Keratinocyte (primary cell): ENCODE results near the gene SH3D19.

Source experiments
- EZH2 ChIP-seq: IDR thresholded peaks from one replicate; pipeline ENCODE4 v1.6.1; 2012; ENCODE audit warnings: inconsistent platforms, mild to moderate bottlenecking, low read length, moderate library complexity
- TF ChIP-seq, protein P1 (sequence below), 3 experiments: IDR thresholded peaks in 1 of 3; conservative IDR thresholded peaks in 1 of 3; optimal IDR thresholded peaks in 1 of 3; 2 replicates in 2 of 3; 3 replicates in 1 of 3; pipeline versions ENCODE3 to v1.5.1; 2011; ENCODE audit warnings: low read length in 3 of 3, mild to moderate bottlenecking in 3 of 3, moderate library complexity in 2 of 3, control low read depth in 1 of 3, inconsistent platforms in 1 of 3; ENCODE audit not compliant: insufficient read depth in 2 of 3; ENCODE audit errors: extremely low read depth in 1 of 3

- TF ChIP-seq, protein P1, sequence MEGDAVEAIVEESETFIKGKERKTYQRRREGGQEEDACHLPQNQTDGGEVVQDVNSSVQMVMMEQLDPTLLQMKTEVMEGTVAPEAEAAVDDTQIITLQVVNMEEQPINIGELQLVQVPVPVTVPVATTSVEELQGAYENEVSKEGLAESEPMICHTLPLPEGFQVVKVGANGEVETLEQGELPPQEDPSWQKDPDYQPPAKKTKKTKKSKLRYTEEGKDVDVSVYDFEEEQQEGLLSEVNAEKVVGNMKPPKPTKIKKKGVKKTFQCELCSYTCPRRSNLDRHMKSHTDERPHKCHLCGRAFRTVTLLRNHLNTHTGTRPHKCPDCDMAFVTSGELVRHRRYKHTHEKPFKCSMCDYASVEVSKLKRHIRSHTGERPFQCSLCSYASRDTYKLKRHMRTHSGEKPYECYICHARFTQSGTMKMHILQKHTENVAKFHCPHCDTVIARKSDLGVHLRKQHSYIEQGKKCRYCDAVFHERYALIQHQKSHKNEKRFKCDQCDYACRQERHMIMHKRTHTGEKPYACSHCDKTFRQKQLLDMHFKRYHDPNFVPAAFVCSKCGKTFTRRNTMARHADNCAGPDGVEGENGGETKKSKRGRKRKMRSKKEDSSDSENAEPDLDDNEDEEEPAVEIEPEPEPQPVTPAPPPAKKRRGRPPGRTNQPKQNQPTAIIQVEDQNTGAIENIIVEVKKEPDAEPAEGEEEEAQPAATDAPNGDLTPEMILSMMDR (optimal IDR thresholded peaks at IDR 0.05 in 1 of 3, IDR thresholded peaks at IDR 0.05 in 1 of 3, conservative IDR thresholded peaks at IDR 0.05 in 1 of 3; ENCODE audit: extremely low read depth in 1 of 3, insufficient read depth in 2 of 3, low read length in 3 of 3): no peak
- TF ChIP-seq EZH2: no peak
Observed at GRCh38 chr4:151202851-151203455, 122.5 kb downstream of the SH3D19 start.
